Adipose tissue (tissue), 3 donors: ENCODE results near the gene PLCL2. TPM values are rescaled to one million over a fixed set of nuclear protein-coding genes. Genes with fewer than 3 reads are reported as not detected.

Experiments
- H3K27ac ChIP-seq: one replicate; pipeline ENCODE4 v1.5.1; 2013; ENCODE audit warnings: low read depth, low read length
- WGBS, 3 donors: extraction: QIAGEN DNeasy Blood & Tissue Kit; methylation state at CpG; one replicate each; pipeline ENCODE4 v1.1.7; 2013; 5-methylcytosine and 5-hydroxymethylcytosine counted together
- polyA plus RNA-seq, 3 donors: library from polyadenylated mRNA; stranded (reverse); fragments of 200-250 nt; gene quantifications; one replicate each; pipeline ENCODE4 v1.2.3, GENCODE V29; 2013
- donor health status: healthy with polysubstance abuse.
- donor health status: Bipolar disorder and iron deficiency.
- donor health status: healthy.

The PLCL2 gene
- polyA plus RNA-seq, 3 donors = 3.3 to 7.2 (median 6.4) TPM

- 81 to 93% (median 92%) methylated on average over 7 of the region's 7 CpGs for WGBS, 3 donors
- no peak overlapping the region for H3K27ac ChIP-seq
These were observed 253.7 kb downstream of the PLCL2 start for GRCh38 chr3:17138246-17139039.
